ENCODE data around the gene FUT7. TPM values are rescaled to one million over a fixed set of nuclear protein-coding genes. Genes with fewer than 3 reads are reported as not detected.

FUT7 gene
- total and polyA plus RNA-seq, 9 of the 15 experiments (the other 6 are each of a cell fraction or from before 2014, with no cell fraction given), result not detected

- TF ChIP-seq ZBTB40 (IDR thresholded peaks at IDR 0.05), result 0 out of 2 replicates have a peak, but pooled peaks have one; percentile 42
- TF ChIP-seq ZBTB40 (CRISPR knock-in tag; IDR thresholded peaks at IDR 0.05), result no peak
- no peak for TF ChIP-seq TCF15 (CRISPR knock-in tag; IDR thresholded peaks at IDR 0.05)
- TF ChIP-seq RAD21 (CRISPR knock-in tag; conservative IDR thresholded peaks at IDR 0.05 in 1 of 2, IDR thresholded peaks at IDR 0.05 in 1 of 2), result peak; percentile 50 to 81; a peak in 3 of 4 replicates
- peak; percentile 72 for TF ChIP-seq EGR1 (conservative IDR thresholded peaks at IDR 0.05)
- peak; percentile 63 to 73 for TF ChIP-seq NRF1 (conservative IDR thresholded peaks at IDR 0.05 in 1 of 2, IDR thresholded peaks at IDR 0.05 in 1 of 2)
- no peak for TF ChIP-seq UBTF (IDR thresholded peaks at IDR 0.05; ENCODE audit: borderline replicate concordance in 1 of 2, low read depth in 2 of 2, low read length in 2 of 2)
- TF ChIP-seq SMAD4 (CRISPR knock-in tag; conservative IDR thresholded peaks at IDR 0.05), result peak; percentile 57; the same call in 1 of the 2 replicates
- peak; percentile 81 for TF ChIP-seq ZNF384 (IDR thresholded peaks at IDR 0.05; ENCODE audit: low read depth, low read length)
- TF ChIP-seq ZNF398 (CRISPR knock-in tag; IDR thresholded peaks at IDR 0.05), result no peak
Measured at GRCh38 chr9:137046088-137046787, 14.3 kb upstream of the FUT7 start, which contains the start of gene NPDC1 (continued).
